B cell (primary cell): ENCODE results near the gene PRELID1. TPM values are rescaled to one million over a fixed set of nuclear protein-coding genes. Genes with fewer than 3 reads are reported as not detected.

Source experiments
- ATAC-seq: fragments of 200-7000 bp; cut with Tn5 transposase; one replicate; pipeline ENCODE4 v1.10.0; 2021; ENCODE audit warnings: low read depth, mild to moderate bottlenecking, moderate number of reproducible peaks, moderate library complexity
- CTCF ChIA-PET: fragments of 350-600 bp; sonication (Branson Sonifier 250); formaldehyde crosslinking; loops from one replicate; lab custom pipeline; 2021; ENCODE audit warnings: antibody characterized with exemption, inconsistent platforms; lab: Charles Lee
- POLR2A ChIA-PET: fragments of 350-600 bp; sonication (Branson Sonifier 250); formaldehyde crosslinking; loops from one replicate; lab custom pipeline; 2021; ENCODE audit warnings: antibody characterized with exemption; lab: Charles Lee
- DNase-seq: peaks from one replicate; pipeline ENCODE4 v3.0.0; 2013
- H2AFZ ChIP-seq: 2 replicates; pipeline ENCODE4 v1.6.1; 2012; ENCODE audit warnings: mild to moderate bottlenecking, low read depth, low read length; ENCODE audit not compliant: insufficient read depth, poor library complexity, severe bottlenecking
- H3K27ac ChIP-seq, 2 donors: 1 replicate in 1 of 2; 2 replicates in 1 of 2; pipeline ENCODE4 v1.5.1; 2012 to 2013; ENCODE audit warnings: low read length in 2 of 2, mild to moderate bottlenecking in 2 of 2, moderate library complexity in 1 of 2
- H3K27me3 ChIP-seq, 4 experiments: fragments of 200-600 bp in 1 of 4; sonication (generic) in 1 of 4; replicated peaks in 1 of 4; 1 replicate in 2 of 4; 2 replicates in 2 of 4; pipeline versions ENCODE4 v1.6.1 to v1.7.0; 2013 to 2016; ENCODE audit warnings: low read length in 3 of 4, mild to moderate bottlenecking in 2 of 4, mixed read lengths in 1 of 4, moderate library complexity in 1 of 4; ENCODE audit not compliant: insufficient read depth in 4 of 4, control insufficient read depth in 3 of 4; ENCODE audit errors: control extremely low read depth in 1 of 4
- H3K36me3 ChIP-seq, 2 experiments: replicated peaks in 1 of 2; 1 replicate in 1 of 2; 2 replicates in 1 of 2; pipeline versions ENCODE4 v1.6.1 to v1.7.1; 2013; ENCODE audit warnings: low read length in 1 of 2; ENCODE audit not compliant: insufficient read depth in 2 of 2, control insufficient read depth in 1 of 2; ENCODE audit errors: control extremely low read depth in 1 of 2, extremely low read depth in 1 of 2
- H3K4me1 ChIP-seq, 2 donors: fragments of 200-600 bp in 1 of 2; sonication (generic) in 1 of 2; 1 replicate in 1 of 2; 2 replicates in 1 of 2; pipeline versions ENCODE4 v1.5.1 to v1.6.1; 2013 to 2017; ENCODE audit warnings: low read length in 2 of 2; ENCODE audit not compliant: control insufficient read depth in 2 of 2, insufficient read depth in 2 of 2
- H3K4me2 ChIP-seq: replicated peaks from 2 replicates; pipeline ENCODE3; 2012; ENCODE audit warnings: mild to moderate bottlenecking, low read depth, low read length; ENCODE audit not compliant: poor library complexity, severe bottlenecking
- H3K4me3 ChIP-seq, 5 experiments: fragments of 200-600 bp in 1 of 5; sonication (generic) in 1 of 5; 1 replicate in 3 of 5; 2 replicates in 2 of 5; pipeline versions ENCODE4 v1.5.1 to v1.7.0; 2011 to 2016; ENCODE audit warnings: low read length in 4 of 5, mild to moderate bottlenecking in 4 of 5, low read depth in 2 of 5, control low read depth in 1 of 5, moderate library complexity in 1 of 5; ENCODE audit not compliant: insufficient read depth in 1 of 5; ENCODE audit errors: control extremely low read depth in 1 of 5, extremely low read depth in 1 of 5
- H3K79me2 ChIP-seq: fragments of 200-600 bp; sonication (generic); one replicate; pipeline ENCODE4 v1.6.0; 2016; ENCODE audit warnings: low read length; ENCODE audit not compliant: control insufficient read depth, insufficient read depth
- H3K9ac ChIP-seq: fragments of 200-600 bp; sonication (generic); 2 replicates; pipeline ENCODE4 v1.6.1; 2017; ENCODE audit warnings: mild to moderate bottlenecking, low read length, moderate library complexity
- H3K9me3 ChIP-seq, 3 donors: one replicate each; pipeline versions ENCODE4 v1.6.1 to v1.7.1; 2013; ENCODE audit warnings: low read length in 2 of 3; ENCODE audit not compliant: control insufficient read depth in 2 of 3, insufficient read depth in 1 of 3; ENCODE audit errors: control extremely low read depth in 1 of 3
- H4K20me1 ChIP-seq: 2 replicates; pipeline ENCODE4 v1.6.0; 2012; ENCODE audit warnings: mild to moderate bottlenecking, low read length; ENCODE audit not compliant: insufficient read depth, control insufficient read depth, poor library complexity, severe bottlenecking
- H3K27ac Mint-ChIP-seq: one replicate; pipeline ENCODE4 v1.8.0; 2021; ENCODE audit warnings: mixed read lengths
- H3K27me3 Mint-ChIP-seq: one replicate; pipeline ENCODE4 v1.8.0; 2021; ENCODE audit warnings: mixed read lengths
- H3K4me1 Mint-ChIP-seq: one replicate; pipeline ENCODE4 v1.8.0; 2021; ENCODE audit warnings: mixed read lengths
- H3K4me3 Mint-ChIP-seq: one replicate; pipeline ENCODE4 v1.8.0; 2021; ENCODE audit warnings: mixed read lengths
- H3K9me3 Mint-ChIP-seq: one replicate; pipeline ENCODE4 v1.8.0; 2022; ENCODE audit warnings: mixed read lengths; ENCODE audit not compliant: insufficient read depth
- CTCF ChIP-seq: fragments of 200-600 bp; IDR thresholded peaks from one replicate; pipeline ENCODE4 v1.8.0; 2022; ENCODE audit warnings: antibody characterized with exemption, mild to moderate bottlenecking
- EZH2 ChIP-seq: IDR thresholded peaks from 2 replicates; pipeline ENCODE4 v1.6.1; 2012; ENCODE audit warnings: borderline replicate concordance, low read depth, mild to moderate bottlenecking, moderate library complexity, low read length; ENCODE audit not compliant: insufficient read depth, poor library complexity, severe bottlenecking
- WGBS: methylation state at CpG from one replicate; pipeline ENCODE4 v1.1.5; 2013; ENCODE audit warnings: missing lambda C conversion rate; ENCODE audit not compliant: insufficient coverage; 5-methylcytosine and 5-hydroxymethylcytosine counted together
- intact Hi-C: fragments of 100-400 bp; cut with micrococcal nuclease; formaldehyde crosslinking; loops from one replicate; pipeline ENCODE4 v1.10.0; 2022
- polyA plus RNA-seq: library from polyadenylated mRNA; depleted of rRNA; stranded (reverse); fragments of >200 nt; gene quantifications from 2 replicates; pipeline ENCODE4 v1.2.3, GENCODE V29; 2012
- total RNA-seq, 2 donors: library from RNA; stranded (reverse); fragments of 120-200 nt in 1 of 2; gene quantifications; 1 replicate in 1 of 2; 2 replicates in 1 of 2; pipeline versions ENCODE4 v1.2.3 to v1.2.4, GENCODE V29; 2013 to 2022

Gene PRELID1
- total and polyA plus RNA-seq, 2 donors (not counting 1 experiment from before 2014, with no cell fraction given) = 71.7 to 86.8 TPM

- no peak overlapping the region for H2AFZ ChIP-seq
- peaks cover 54 to 73% of the 10 kb centered on the region in 2 donors for H3K4me1 ChIP-seq
- peak overlapping the region; percentile 50 for H3K27ac Mint-ChIP-seq
- H3K9ac ChIP-seq = no peak overlapping the region
- DNase-seq (peak; percentile 79), ATAC-seq (peak; percentile 34)
- intact Hi-C loops = loop anchor here (10.0 kb wide), 1 partner anchor 805 kb away; the partner anchor contains the start of gene N4BP3
- H3K4me3 ChIP-seq = no peak overlapping the region
- no peaks in the 10 kb centered on the region for H3K27me3 ChIP-seq
- ChIA-PET CTCF (interaction anchor here (0.6 to 4.9 kb wide), 34 partner anchors 9 to 844 kb away, joined by 3 to 34 read pairs (median 4); partner anchors contain the start of genes LMAN2, NHP2 and TMED9), POLR2A (interaction anchor here (0.8 to 1.2 kb wide), 3 partner anchors 9 to 773 kb away, joined by 3 read pairs; partner anchors contain the start of genes LMAN2 and RNF44)
- H3K4me3 Mint-ChIP-seq = peak overlapping the region; percentile 67
- H3K4me2 ChIP-seq = peak overlapping the region; percentile 99
- WGBS = 69% methylated on average over 9 of the region's 10 CpGs
- H3K79me2 ChIP-seq = peaks cover 28% of the 10 kb centered on the region
- H4K20me1 ChIP-seq = peaks cover 63% of the 10 kb centered on the region
- peaks cover 2 to 28% of the 10 kb centered on the region in 2 experiments for H3K36me3 ChIP-seq
- TF ChIP-seq CTCF (peak; percentile 86), EZH2 (no peak)
- H3K27me3 Mint-ChIP-seq = no peaks in the 10 kb centered on the region
- H3K4me1 Mint-ChIP-seq = peaks cover 63% of the 10 kb centered on the region
- H3K27ac ChIP-seq = no peak overlapping the region
- H3K9me3 ChIP-seq = peaks cover 0 to 2% (median 0%) of the 10 kb centered on the region in 3 donors
- no peaks in the 10 kb centered on the region for H3K9me3 Mint-ChIP-seq
These were observed 6.0 kb downstream of the PRELID1 start for GRCh38 chr5:177309351-177310191.
